Stimulated activated CD8-positive, alpha-beta memory T cell treated with anti-CD3 and anti-CD28 coated beads, Interleukin-2, amount 100 ng/mL, for 1 hour (primary cell): ENCODE measurements around the gene YLPM1.

ENCODE experiments used
- DNase-seq, 2 donors: peaks; one replicate each; pipeline ENCODE4 v3.0.0-alpha.2; 2020; ENCODE audit warnings: low read depth in 2 of 2

Gene YLPM1

GRCh38 chr14:74875941-74876913, 113.1 kb downstream of the YLPM1 start, which contains the start of gene PROX2:
Gene PROX2 (minus strand): TSS chr14:74876145. CDS start chr14:74863834, 12,311 bp downstream.
- peak; percentile 4 to 6 for DNase-seq

- no peak for DNase-seq
Observed at GRCh38 chr14:74879427-74880182, 116.5 kb downstream of the YLPM1 start.

GRCh38 chr14:74881431-74882102, 118.5 kb downstream of the YLPM1 start, which contains the start of gene DLST:
Gene DLST (plus strand): TSS chr14:74881916. CDS start chr14:74881954, 38 bp downstream.
- DNase-seq = peak; percentile 72 to 75

- DNase-seq = peak in 1 of 2 donors; percentile 16
Observed at GRCh38 chr14:74882103-74882920, 119.2 kb downstream of the YLPM1 start.
